PFSK-1 (cell line): Measurements from ENCODE around the gene CXorf38.

Source experiments
- FOXP2 ChIP-seq: optimal IDR thresholded peaks from 2 replicates; pipeline ENCODE3; 2011; ENCODE audit warnings: borderline replicate concordance, control low read depth, inconsistent platforms; ENCODE audit not compliant: insufficient read depth; ENCODE audit errors: extremely low read length, extremely low read depth
- POLR2AphosphoS5 ChIP-seq: IDR thresholded peaks from 2 replicates; pipeline ENCODE4 v1.6.1; 2012; ENCODE audit warnings: low read depth, mild to moderate bottlenecking, control low read depth, low read length, moderate library complexity
- REST ChIP-seq, 2 experiments: IDR thresholded peaks; 2 replicates each; pipeline versions ENCODE4 v1.6.1 to v1.8.0; 2011 to 2012; ENCODE audit warnings: low read depth in 2 of 2, low read length in 2 of 2, control low read depth in 1 of 2, inconsistent platforms in 1 of 2, mild to moderate bottlenecking in 1 of 2, moderate library complexity in 1 of 2; ENCODE audit not compliant: insufficient read depth in 1 of 2
- SIN3A ChIP-seq: IDR thresholded peaks from 2 replicates; pipeline ENCODE4 v1.6.1; 2012; ENCODE audit warnings: mild to moderate bottlenecking, low read length, moderate library complexity, borderline replicate concordance; ENCODE audit not compliant: insufficient read depth
- TAF1 ChIP-seq: IDR thresholded peaks from 2 replicates; pipeline ENCODE4 v1.6.1; 2012; ENCODE audit warnings: low read length, control low read depth, borderline replicate concordance; ENCODE audit not compliant: insufficient read depth

The CXorf38 gene

GRCh38 chrX:40661489-40661888 lies 14.1 kb upstream of the CXorf38 start:
- TF ChIP-seq FOXP2: no peak
- TF ChIP-seq TAF1: no peak
- no peak for TF ChIP-seq SIN3A
- no peak for TF ChIP-seq REST (IDR thresholded peaks at IDR 0.05; ENCODE audit: insufficient read depth in 1 of 2, low read depth in 2 of 2, low read length in 2 of 2)
- TF ChIP-seq POLR2AphosphoS5: no peak

DNA sequence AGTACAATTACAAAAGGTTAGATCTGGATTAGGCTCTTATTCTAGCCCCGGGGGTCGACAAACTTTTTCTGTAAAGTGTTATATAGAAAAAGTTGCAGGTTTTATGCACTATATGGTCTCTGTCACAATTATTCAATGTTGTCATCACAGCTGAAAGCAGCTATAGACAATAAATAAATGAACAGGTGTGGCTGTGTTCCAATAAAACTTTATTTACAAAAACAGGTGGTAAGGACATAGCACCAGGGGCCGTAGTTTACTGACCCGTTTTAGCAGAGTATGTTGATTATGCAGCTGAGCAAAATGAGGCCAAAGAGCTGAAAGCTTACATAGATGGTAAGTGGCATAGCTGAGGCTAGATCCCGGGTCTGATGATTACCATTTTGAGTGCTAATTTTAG lies 13.0 kb upstream of the CXorf38 start:
- TF ChIP-seq POLR2AphosphoS5 (no peak), SIN3A (no peak), TAF1 (no peak), REST (IDR thresholded peaks at IDR 0.05; ENCODE audit: insufficient read depth in 1 of 2, low read depth in 2 of 2, low read length in 2 of 2) (no peak)

DNA sequence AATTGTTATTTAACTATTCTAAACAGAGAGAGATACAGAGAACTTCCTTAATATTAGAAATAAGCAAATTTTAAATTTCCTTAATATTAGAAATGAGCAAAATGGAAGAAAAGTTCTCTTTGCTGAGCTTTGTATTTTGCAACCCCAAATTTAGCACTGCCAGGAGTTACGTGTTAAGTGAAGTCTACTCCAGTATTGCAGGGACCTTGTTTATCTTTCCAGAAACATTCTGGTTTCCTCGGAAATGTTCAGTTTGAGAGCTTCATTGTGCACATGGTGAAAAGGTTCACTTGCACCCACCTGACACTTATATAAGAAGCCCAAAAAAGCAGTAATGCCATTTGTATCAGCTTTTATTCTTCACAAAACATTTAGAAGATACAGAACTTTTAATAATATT lies 6.2 kb upstream of the CXorf38 start:
- no peak for TF ChIP-seq REST (IDR thresholded peaks at IDR 0.05; ENCODE audit: insufficient read depth in 1 of 2, low read depth in 2 of 2, low read length in 2 of 2)
- TF ChIP-seq POLR2AphosphoS5: no peak
- no peak for TF ChIP-seq TAF1
- no peak for TF ChIP-seq SIN3A
- TF ChIP-seq FOXP2: no peak

DNA sequence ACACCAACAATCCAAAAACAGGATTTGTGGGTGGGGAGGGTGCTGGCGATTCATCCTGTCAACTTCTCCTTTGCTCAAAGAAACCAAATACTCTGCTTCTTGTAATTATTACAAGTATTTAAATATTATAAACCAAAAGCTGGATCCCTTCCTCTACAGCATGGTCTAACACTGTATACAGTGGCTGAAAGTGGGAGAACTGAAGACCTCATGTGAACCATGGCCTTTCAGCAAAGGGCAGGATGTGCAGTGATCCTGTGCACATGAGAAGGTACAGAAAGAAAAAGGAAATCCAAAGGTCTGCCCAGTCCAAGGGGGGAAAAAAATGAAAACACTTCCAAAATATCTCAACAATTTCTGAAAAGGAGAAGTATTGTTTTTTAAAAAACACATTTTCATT lies 5.3 kb upstream of the CXorf38 start:
- TF ChIP-seq POLR2AphosphoS5: no peak
- TF ChIP-seq FOXP2: no peak
- no peak for TF ChIP-seq TAF1
- no peak for TF ChIP-seq SIN3A

DNA sequence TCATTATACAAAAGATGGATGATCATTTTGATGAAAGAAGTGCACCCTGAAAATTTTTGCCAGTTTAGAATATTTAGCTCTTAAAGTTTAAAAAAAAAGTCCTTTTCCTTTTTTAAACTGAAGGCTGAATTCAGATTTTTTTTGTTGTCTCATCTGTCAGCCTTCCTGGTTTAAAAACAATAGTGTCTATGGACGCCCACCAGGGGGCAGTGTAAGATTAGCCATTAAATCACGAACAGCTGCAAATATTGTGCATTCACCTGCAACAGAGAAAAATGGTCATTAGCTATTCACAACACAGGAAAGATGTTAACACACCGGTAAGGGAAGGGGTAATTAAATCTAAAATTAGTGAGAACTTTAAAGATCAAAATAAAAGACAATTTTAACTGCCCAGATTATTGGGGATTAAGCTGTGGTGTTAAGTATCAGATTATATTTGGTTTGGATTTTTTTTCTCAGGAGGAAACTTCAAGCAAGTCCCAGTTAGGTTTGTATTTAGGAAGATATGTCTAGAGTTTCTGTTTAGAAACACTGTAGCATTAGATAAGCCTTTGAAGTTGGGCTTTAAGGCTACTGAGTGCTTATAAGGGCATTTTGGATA lies 4.4 kb upstream of the CXorf38 start:
- TF ChIP-seq TAF1: no peak
- TF ChIP-seq POLR2AphosphoS5: no peak
- TF ChIP-seq FOXP2: no peak
- no peak for TF ChIP-seq SIN3A
- no peak for TF ChIP-seq REST (IDR thresholded peaks at IDR 0.05; ENCODE audit: insufficient read depth in 1 of 2, low read depth in 2 of 2, low read length in 2 of 2)
